Suppressor macrophage (primary cell): ENCODE data around the gene LSM14B.
"Not testable (repeated sequence)": the region's sequence is repeated elsewhere in the genome, so short reads cannot be mapped to it uniquely, and the experiment has no call there.

ENCODE experiments used
- DNase-seq, 4 experiments: peaks; one replicate each; pipeline ENCODE4 v3.0.0-alpha.2; 2020 to 2022

Gene LSM14B

GRCh38 chr20:62147528-62147927, 25.3 kb downstream of the LSM14B start:
- DNase-seq = no peak

- not testable (repeated sequence) for DNase-seq
Measured at GRCh38 chr20:62148383-62148782, 26.1 kb downstream of the LSM14B start.

GRCh38 chr20:62148908-62149314, 26.6 kb downstream of the LSM14B start:
- no peak for DNase-seq

- DNase-seq = no peak
Measured at GRCh38 chr20:62149532-62150309, 27.4 kb downstream of the LSM14B start.

GRCh38 chr20:62150310-62150575, 28.0 kb downstream of the LSM14B start:
- no peak for DNase-seq

- no peak for DNase-seq
Measured at GRCh38 chr20:62151225-62151624, 28.9 kb downstream of the LSM14B start.

- DNase-seq = no peak
Measured at GRCh38 chr20:62151835-62152364, 29.6 kb downstream of the LSM14B start.

- no peak for DNase-seq
Measured at GRCh38 chr20:62155428-62156253, 33.4 kb downstream of the LSM14B start.

- DNase-seq = no peak
Measured at GRCh38 chr20:62156254-62156556, 33.9 kb downstream of the LSM14B start.

GRCh38 chr20:62156592-62157386, 34.5 kb downstream of the LSM14B start:
- DNase-seq = peak; percentile 61 to 83 (median 72)

- DNase-seq = no peak
Measured at GRCh38 chr20:62157387-62158087, 35.3 kb downstream of the LSM14B start.

GRCh38 chr20:62158088-62158400, 35.8 kb downstream of the LSM14B start:
- no peak for DNase-seq

GRCh38 chr20:62158541-62158940, 36.3 kb downstream of the LSM14B start:
- no peak for DNase-seq

- DNase-seq = no peak
Measured at GRCh38 chr20:62159052-62159451, 36.8 kb downstream of the LSM14B start.

- peak in 1 of 4 experiments; percentile 21 for DNase-seq
Measured at GRCh38 chr20:62159839-62160238, 37.6 kb downstream of the LSM14B start.

- no peak for DNase-seq
Measured at GRCh38 chr20:62160253-62160652, 38.0 kb downstream of the LSM14B start.

GRCh38 chr20:62160876-62161275, 38.6 kb downstream of the LSM14B start:
- DNase-seq = no peak

- DNase-seq = no peak
Measured at GRCh38 chr20:62161347-62161746, 39.1 kb downstream of the LSM14B start.

- no peak for DNase-seq
Measured at GRCh38 chr20:62162765-62163484, 40.6 kb downstream of the LSM14B start.

GRCh38 chr20:62163485-62163865, 41.2 kb downstream of the LSM14B start:
- no peak for DNase-seq

GRCh38 chr20:62163986-62164762, 41.9 kb downstream of the LSM14B start:
- DNase-seq = no peak
